Esophagus muscularis mucosa (tissue), 4 donors: ENCODE data around the gene EIF2B4. TPM values are rescaled to one million over a fixed set of nuclear protein-coding genes. Genes with fewer than 3 reads are reported as not detected.

Source experiments
- DNase-seq: peaks from one replicate; pipeline ENCODE4 v3.0.0-alpha.2; 2017; ENCODE audit errors: extremely low spot score
- H3K27ac ChIP-seq, 4 donors: fragments of 200-600 bp; sonication (generic); replicated peaks in 1 of 4; 1 replicate in 3 of 4; 2 replicates in 1 of 4; pipeline ENCODE4 v1.5.1; 2016 to 2019; ENCODE audit warnings: mild to moderate bottlenecking in 1 of 4
- H3K27me3 ChIP-seq, 4 donors: fragments of 200-600 bp; sonication (generic); one replicate each; pipeline versions ENCODE4 v1.5.1 to v1.6.0; 2016 to 2019
- H3K36me3 ChIP-seq, 4 donors: fragments of 200-600 bp; sonication (generic); one replicate each; pipeline ENCODE4 v1.5.1; 2016 to 2019
- H3K4me1 ChIP-seq, 4 donors: fragments of 200-600 bp; sonication (generic); one replicate each; pipeline ENCODE4 v1.5.1; 2016 to 2019
- H3K4me3 ChIP-seq, 4 donors: fragments of 200-600 bp; sonication (generic); 1 replicate in 2 of 4; 2 replicates in 2 of 4; pipeline ENCODE4 v1.5.1; 2016 to 2019; ENCODE audit warnings: mild to moderate bottlenecking in 4 of 4, moderate library complexity in 1 of 4
- H3K9me3 ChIP-seq, 4 donors: fragments of 200-600 bp; sonication (generic); 1 replicate in 3 of 4; 2 replicates in 1 of 4; pipeline ENCODE4 v1.5.1; 2016 to 2019
- EP300 ChIP-seq: sonication (generic); formaldehyde crosslinking; IDR thresholded peaks from one replicate; pipeline ENCODE4 v1.6.1; 2017; ENCODE audit warnings: antibody characterized with exemption
- POLR2A ChIP-seq: fragments of 450-650 bp; IDR thresholded peaks from one replicate; pipeline ENCODE4 v1.6.1; 2017; ENCODE audit warnings: antibody characterized with exemption, moderate library complexity, mild to moderate bottlenecking, low read depth
- POLR2AphosphoS5 ChIP-seq, 2 donors: sonication (generic); formaldehyde crosslinking; IDR thresholded peaks; one replicate each; pipeline ENCODE4 v1.6.1; 2017; ENCODE audit warnings: antibody characterized with exemption in 2 of 2
- WGBS: methylation state at CpG from one replicate; pipeline ENCODE4 v1.1.5; 2018; 5-methylcytosine and 5-hydroxymethylcytosine counted together
- intact Hi-C: fragments of 100-400 bp; cut with DNase I; formaldehyde crosslinking; loops from one replicate; pipeline ENCODE4 v1.15.1; 2023
- total RNA-seq, 4 donors: library from RNA; depleted of rRNA; stranded (reverse); fragments of >200 nt; gene quantifications; one replicate each; pipeline versions ENCODE4 v1.1.0 to v1.2.1, GENCODE V29; 2016
- TF ChIP-seq, protein P1 (sequence below), 3 experiments: fragments of 200-600 bp in 2 of 3; fragments of 450-650 bp in 1 of 3; sonication (generic) in 2 of 3; IDR thresholded peaks; one replicate each; pipeline ENCODE4 v1.5.1; 2017 to 2019; ENCODE audit warnings: antibody characterized with exemption in 3 of 3, mild to moderate bottlenecking in 2 of 3, moderate library complexity in 1 of 3

Gene EIF2B4
- total RNA-seq, 4 donors from 2014 or later, result 39.0 to 50.1 (median 44.9) TPM

DNA sequence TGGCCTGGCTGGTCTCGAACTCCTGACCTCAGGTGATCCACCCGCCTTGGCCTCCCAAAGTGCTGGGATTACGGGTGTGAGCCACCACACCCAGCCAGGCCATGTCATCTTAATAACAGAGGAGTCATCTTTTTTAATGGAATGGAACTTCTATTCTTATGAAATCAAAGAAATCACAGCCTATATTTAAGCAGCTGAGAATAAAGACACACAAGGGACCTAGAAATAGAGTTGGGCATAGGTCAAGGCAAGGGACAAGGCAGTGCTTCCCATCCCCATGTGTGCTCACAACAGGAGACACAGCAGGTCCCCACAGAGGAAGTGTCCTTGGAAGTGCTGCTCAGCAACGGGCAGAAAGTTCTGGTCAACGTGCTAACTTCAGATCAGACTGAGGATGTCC lies 3.4 kb upstream of the EIF2B4 start:
- Histone ChIP-seq H3K36me3 (peaks cover 52 to 69% (median 65%) of the 10 kb centered on the region in 4 donors), H3K27me3 (no peaks in the 10 kb centered on the region), H3K9me3 (no peaks in the 10 kb centered on the region), H3K27ac (no peak overlapping the region), H3K4me3 (no peak overlapping the region), H3K4me1 (peaks cover 27 to 63% (median 36%) of the 10 kb centered on the region in 4 donors)
- TF ChIP-seq EP300, result no peak
- TF ChIP-seq, protein P1, sequence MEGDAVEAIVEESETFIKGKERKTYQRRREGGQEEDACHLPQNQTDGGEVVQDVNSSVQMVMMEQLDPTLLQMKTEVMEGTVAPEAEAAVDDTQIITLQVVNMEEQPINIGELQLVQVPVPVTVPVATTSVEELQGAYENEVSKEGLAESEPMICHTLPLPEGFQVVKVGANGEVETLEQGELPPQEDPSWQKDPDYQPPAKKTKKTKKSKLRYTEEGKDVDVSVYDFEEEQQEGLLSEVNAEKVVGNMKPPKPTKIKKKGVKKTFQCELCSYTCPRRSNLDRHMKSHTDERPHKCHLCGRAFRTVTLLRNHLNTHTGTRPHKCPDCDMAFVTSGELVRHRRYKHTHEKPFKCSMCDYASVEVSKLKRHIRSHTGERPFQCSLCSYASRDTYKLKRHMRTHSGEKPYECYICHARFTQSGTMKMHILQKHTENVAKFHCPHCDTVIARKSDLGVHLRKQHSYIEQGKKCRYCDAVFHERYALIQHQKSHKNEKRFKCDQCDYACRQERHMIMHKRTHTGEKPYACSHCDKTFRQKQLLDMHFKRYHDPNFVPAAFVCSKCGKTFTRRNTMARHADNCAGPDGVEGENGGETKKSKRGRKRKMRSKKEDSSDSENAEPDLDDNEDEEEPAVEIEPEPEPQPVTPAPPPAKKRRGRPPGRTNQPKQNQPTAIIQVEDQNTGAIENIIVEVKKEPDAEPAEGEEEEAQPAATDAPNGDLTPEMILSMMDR (IDR thresholded peaks at IDR 0.05), result no peak
- 91% methylated on average over 5 of the region's 5 CpGs for WGBS
- intact Hi-C loops, result loop anchor here (5.0 to 10.0 kb wide), 3 partner anchors 34 to 159 kb away; partner anchors contain the start of genes ATRAID, CAD, MPV17 and PPM1G
- no peak for DNase-seq

DNA sequence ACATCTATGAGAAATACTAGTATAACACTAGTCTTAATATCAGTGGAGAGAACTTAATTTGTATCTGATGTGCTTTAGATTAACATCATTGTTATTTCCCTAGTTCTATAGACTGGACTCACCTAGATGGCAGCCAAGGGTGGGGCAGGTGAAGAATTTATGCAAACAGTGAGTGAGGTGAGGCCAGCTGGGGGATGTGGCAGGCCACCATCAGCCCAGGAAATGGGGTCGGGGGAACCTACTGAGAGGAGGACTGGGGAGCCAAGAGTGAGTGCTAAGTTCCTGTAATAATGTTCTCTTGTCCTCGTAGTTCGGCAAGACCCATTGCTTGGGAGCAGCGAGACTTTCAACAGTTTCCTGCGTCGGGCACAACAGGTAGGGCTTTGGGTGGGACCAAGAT lies 2.8 kb upstream of the EIF2B4 start:
- DNase-seq, result no peak
- 77% methylated on average over 6 of the region's 6 CpGs for WGBS
- Histone ChIP-seq H3K27ac (peak overlapping the region in 1 of 4 donors; percentile 99), H3K9me3 (no peaks in the 10 kb centered on the region), H3K4me1 (peaks cover 28 to 59% (median 38%) of the 10 kb centered on the region in 4 donors), H3K4me3 (no peak overlapping the region), H3K27me3 (no peaks in the 10 kb centered on the region), H3K36me3 (peaks cover 50 to 69% (median 65%) of the 10 kb centered on the region in 4 donors)
- intact Hi-C loops, result loop anchor here (5.0 to 10.0 kb wide), 3 partner anchors 34 to 158 kb away; partner anchors contain the start of genes ATRAID, CAD, MPV17 and PPM1G
- TF ChIP-seq, protein P1 (IDR thresholded peaks at IDR 0.05), result no peak
- TF ChIP-seq POLR2AphosphoS5 (IDR thresholded peaks at IDR 0.05) (no peak), EP300 (no peak), POLR2A (no peak)

DNA sequence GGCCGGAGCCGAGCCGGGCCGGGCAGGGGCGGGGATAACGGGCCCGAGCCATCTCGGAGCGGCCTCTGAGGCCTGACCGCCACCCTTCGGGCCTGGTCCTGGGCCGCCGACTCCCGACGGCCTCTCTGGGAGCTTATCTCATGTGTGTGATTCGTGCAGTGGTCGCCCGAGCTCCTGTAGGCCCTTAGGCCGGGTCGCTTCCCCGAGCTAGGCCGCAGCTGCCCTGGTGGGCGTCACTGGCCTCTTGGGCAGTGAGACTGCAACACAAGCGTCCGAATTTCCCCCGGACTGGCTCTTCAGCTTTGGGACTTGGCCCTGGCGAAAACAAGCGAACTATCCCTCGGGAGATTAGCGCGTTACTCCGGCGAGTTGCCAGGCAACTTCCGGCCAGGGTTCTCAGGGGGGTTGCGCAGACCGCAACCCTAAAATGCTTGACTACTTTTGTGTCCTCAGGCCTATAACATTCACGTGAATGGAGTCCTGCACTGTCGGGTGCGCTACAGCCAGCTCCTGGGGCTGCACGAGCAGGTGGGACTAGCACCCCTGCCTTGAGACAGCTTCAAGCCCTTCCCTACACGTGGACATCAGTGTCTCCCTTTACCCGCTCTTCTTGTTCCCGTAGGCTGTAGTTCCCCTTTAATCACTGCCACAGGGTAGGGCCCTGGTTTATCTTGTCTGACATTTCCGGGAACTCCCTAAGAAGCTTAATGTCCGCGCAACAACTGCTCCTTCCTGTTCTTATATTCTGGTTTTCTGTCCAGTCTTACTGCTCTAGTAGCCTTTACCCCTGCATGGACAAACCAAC lies 880 bp upstream of the EIF2B4 start:
- intact Hi-C loops, result loop anchor here (5.0 to 10.0 kb wide), 3 partner anchors 36 to 156 kb away; partner anchors contain the start of genes ATRAID, CAD, MPV17 and PPM1G
- no peak for DNase-seq
- Histone ChIP-seq H3K36me3 (peaks cover 50 to 69% (median 65%) of the 10 kb centered on the region in 4 donors), H3K27me3 (no peaks in the 10 kb centered on the region), H3K9me3 (no peaks in the 10 kb centered on the region), H3K27ac (peak overlapping the region; percentile 88 to 99 (median 95)), H3K4me1 (peaks cover 28 to 46% (median 38%) of the 10 kb centered on the region in 4 donors), H3K4me3 (peak overlapping the region; percentile 86 to 94 (median 89))
- WGBS, result under 1% methylated on average over 25 of the region's 46 CpGs
- TF ChIP-seq, protein P1 (IDR thresholded peaks at IDR 0.05), result no peak
- TF ChIP-seq POLR2A (no peak), EP300 (no peak), POLR2AphosphoS5 (IDR thresholded peaks at IDR 0.05) (no peak)

DNA sequence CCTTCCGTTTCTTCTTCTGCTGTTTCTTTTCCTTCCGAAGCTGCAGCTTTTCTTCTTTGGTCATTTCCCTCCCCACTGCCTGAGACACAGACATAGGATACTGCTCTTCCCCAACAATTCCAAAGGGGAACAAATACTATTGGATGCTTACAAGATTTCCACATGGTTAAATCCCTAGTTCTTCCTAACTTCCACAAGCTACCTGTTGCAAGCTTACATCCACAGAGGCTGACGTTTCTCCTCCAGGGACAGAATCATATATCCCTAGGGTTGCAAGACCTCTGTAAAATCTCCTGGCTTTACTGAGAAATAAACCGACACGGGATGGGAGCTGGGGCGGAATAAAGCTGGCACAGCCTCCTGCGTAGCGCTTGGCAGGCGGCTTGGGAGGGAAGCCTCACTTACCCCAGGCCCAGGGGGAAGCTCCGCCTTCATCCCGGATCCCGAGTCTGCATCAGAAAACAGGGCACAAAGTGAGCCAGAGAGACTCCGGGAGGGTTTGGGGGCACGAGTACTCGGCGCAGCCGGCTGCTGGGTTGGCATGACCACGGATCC lies 590 bp downstream of the EIF2B4 start:
- Histone ChIP-seq H3K9me3 (no peaks in the 10 kb centered on the region), H3K36me3 (peaks cover 50 to 69% (median 65%) of the 10 kb centered on the region in 4 donors), H3K4me3 (peak overlapping the region; percentile 86 to 94 (median 89)), H3K27ac (peak overlapping the region; percentile 88 to 99 (median 95)), H3K4me1 (peaks cover 28 to 46% (median 38%) of the 10 kb centered on the region in 4 donors), H3K27me3 (no peaks in the 10 kb centered on the region)
- WGBS, result 2% methylated on average over 7 of the region's 18 CpGs
- intact Hi-C loops, result loop anchor here (5.0 to 10.0 kb wide), 3 partner anchors 38 to 155 kb away; partner anchors contain the start of genes ATRAID, CAD, MPV17 and PPM1G
- DNase-seq, result no peak
- TF ChIP-seq, protein P1 (IDR thresholded peaks at IDR 0.05), result no peak
- TF ChIP-seq POLR2AphosphoS5 (IDR thresholded peaks at IDR 0.05) (no peak), POLR2A (no peak), EP300 (no peak)
